HG02885 (cell line): ENCODE data around the gene ALG1.
A peak's percentile ranks its signal among the peaks of the same experiment; 100 is the strongest.

Source experiments
- ATAC-seq: cut with Tn5 transposase; IDR thresholded peaks from one replicate; pipeline ENCODE4 v1.9.1; 2021; ENCODE audit warnings: mild to moderate bottlenecking; ENCODE audit not compliant: unreplicated experiment, poor library complexity

The ALG1 gene

DNA sequence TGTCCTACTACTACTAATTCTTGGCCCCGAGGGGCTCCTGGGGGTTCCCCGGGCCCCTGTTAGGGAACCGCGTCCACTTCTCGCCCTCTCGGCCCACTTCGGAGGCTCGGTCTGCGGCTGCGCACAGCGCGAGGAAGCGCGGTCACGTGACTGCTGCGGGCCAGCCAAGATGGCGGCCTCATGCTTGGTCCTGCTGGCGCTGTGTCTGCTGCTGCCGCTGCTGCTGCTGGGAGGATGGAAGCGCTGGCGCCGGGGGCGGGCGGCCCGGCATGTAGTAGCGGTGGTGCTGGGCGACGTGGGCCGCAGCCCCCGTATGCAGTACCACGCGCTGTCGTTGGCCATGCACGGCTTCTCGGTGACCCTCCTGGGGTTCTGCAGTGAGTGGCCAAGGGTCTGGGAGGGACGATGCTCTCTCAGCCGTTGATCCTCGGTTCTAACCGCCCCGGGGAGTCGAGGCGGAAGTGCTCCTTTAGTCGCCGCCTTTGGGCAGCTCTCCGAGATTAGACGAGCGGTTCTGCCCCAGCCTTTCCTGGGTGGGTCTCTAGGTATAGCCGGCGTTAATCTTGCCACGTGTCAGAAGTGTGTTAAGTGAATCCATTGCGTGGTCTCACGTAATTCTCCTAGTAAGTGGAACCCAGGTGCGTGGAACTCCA is at the start of gene ALG1:
ALG1 (plus strand) TSS at position 163 of the 653 bp plus-strand sequence; CDS start at position 170, 7 bp downstream.
- ATAC-seq: peak; percentile 95

GRCh38 chr16:5022521-5022920 is 49.1 kb upstream of the ALG1 start:
- ATAC-seq: no peak

- no peak for ATAC-seq
Measured at GRCh38 chr16:5024632-5025031, 47.0 kb upstream of the ALG1 start.

- no peak for ATAC-seq
Measured at GRCh38 chr16:5025171-5025632, 46.4 kb upstream of the ALG1 start.

GRCh38 chr16:5026664-5027063 is 45.0 kb upstream of the ALG1 start:
- ATAC-seq: no peak

- no peak for ATAC-seq
Measured at GRCh38 chr16:5027086-5027485, 44.6 kb upstream of the ALG1 start.

DNA sequence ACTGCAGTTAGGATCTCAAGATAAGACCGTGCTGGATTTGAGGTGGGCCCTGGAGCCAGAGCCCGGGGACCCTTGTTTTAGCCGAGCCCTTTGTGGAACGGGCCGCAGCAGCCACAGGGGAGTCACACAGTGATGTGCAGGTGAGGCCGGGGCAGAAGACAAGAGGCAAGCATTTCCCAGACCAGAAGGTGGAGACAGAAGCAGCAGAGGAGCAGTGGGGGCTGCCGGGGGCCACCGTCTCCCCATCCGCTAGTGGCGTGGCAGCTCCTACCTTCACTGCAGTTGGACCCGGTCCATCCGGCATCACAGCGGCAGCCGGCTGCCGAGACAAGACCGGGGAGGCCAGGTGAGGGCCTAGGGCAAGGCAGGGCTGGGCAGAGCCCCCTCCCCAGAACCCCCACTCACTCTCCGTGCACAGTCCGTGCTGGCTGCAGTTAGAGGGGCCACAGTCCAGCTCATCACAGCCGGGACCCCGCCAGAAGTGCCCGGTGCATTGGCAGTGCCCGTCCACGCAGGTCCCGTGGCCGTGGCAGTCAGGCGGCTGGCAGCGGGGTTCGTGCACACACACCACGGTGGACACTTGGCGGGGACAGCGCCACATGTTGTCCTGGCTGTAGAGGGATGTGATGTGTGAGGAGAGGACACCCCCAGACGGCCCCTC is 43.9 kb upstream of the ALG1 start:
- ATAC-seq: no peak

- no peak for ATAC-seq
Measured at GRCh38 chr16:5028950-5029475, 42.6 kb upstream of the ALG1 start.

GRCh38 chr16:5030251-5030870 is 41.3 kb upstream of the ALG1 start:
- ATAC-seq: no peak

- no peak for ATAC-seq
Measured at GRCh38 chr16:5031601-5032000, 40.0 kb upstream of the ALG1 start.

- ATAC-seq: no peak
Measured at GRCh38 chr16:5032748-5033167, 38.9 kb upstream of the ALG1 start.

DNA sequence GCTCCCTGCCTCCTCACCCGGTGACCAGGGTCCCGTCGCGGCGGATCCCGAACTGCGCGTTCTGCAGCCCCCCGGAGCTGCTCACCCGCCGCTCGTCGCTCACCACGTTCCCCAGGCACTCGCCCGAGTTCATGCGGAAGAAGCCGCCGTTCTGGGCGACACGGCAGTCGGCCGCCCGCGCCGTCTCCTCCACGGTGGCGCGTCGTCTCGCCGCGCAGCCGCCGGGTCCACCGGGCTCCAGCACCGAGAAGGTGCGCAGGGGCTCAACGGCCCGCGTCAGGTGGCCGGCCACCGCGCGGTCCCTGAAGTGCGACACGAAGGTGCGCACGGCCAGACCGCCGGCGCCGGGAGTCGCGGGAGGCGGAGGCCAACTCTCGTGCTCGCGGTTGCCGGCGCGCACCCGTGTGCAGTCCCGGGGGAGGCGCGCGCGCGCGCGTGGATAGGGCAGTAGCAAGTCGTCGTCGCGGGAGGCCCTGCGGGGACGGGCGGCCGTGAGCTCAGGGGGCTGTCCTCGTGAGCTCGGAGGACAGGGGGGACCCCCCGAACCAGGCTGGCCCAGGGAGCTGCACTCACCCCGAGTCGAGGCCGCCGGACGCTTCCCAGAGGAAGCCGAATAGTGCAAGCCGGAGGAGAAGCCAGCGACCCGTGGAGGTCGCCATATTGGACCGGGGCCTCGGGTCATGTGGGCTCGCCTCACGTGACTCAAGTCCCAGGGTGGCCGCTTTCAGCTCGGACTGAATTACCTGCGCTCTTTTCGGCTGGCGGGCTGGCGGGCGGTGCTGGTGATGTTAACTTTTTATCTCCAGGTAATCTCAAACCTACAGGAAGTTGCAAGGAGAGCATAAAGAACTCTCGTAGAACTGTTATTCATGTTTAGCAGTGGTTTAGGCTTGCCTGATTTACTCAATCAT is 38.1 kb upstream of the ALG1 start, which contains the start of gene NAGPA:
NAGPA (minus strand) TSS at position 680 of the 911 bp plus-strand sequence; CDS start at position 659, 21 bp downstream.
- peak; percentile 89 for ATAC-seq

DNA sequence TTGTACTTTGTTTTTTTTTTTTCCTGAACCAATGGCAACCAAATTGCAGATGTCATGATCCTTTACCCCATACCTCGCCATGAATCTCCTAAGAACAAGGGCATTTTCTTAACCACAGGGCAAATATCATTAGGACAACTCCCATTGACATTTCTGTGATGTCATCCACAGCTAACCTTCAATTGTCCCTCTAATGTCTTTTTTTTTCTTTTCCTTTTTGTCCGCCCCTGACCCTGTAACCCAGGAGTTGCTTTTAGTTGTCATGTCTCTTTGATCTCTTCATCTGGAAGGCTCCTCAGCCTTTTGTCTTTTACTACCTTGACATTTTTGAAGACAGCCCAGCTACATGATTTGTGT is 37.5 kb upstream of the ALG1 start:
- ATAC-seq: no peak

DNA sequence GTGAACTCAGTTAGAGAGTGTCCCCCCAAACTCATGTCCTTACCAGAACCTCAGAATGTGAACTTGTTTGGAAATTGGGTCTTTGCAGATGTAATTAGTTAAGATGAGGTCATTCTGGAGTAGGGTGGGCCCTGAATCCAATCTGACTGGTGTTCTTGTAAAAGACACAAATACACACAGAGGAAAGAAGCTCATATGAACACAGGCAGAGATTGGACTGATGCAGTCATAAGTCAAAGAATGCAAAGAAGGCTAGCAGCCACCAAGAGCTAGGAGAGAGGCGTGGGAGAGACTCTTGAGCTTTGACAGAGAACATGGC is 35.8 kb upstream of the ALG1 start:
- ATAC-seq: no peak

GRCh38 chr16:5036228-5037156 is 35.2 kb upstream of the ALG1 start:
- ATAC-seq: no peak

DNA sequence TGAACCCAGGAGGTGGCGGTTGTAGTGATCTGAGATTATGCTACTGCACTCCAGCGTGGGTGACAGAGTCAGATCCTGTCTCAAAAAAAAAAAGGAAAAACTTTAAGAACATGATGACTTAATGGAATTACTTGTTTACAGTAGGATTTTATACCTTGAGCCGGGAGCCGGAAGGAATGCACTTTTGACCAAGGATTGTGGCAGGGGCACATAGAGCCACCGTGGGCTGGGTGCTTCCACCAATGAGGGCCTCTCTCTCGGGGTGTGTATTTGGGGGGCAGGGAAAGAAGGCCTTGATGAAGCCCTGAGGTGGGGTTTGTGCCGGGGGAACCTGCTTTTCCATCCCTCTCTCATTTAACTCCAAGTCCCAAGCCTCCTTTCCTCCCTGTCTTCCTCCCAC is 31.2 kb upstream of the ALG1 start:
- no peak for ATAC-seq

GRCh38 chr16:5041600-5042133 is 30.0 kb upstream of the ALG1 start:
- peak; percentile 82 for ATAC-seq

DNA sequence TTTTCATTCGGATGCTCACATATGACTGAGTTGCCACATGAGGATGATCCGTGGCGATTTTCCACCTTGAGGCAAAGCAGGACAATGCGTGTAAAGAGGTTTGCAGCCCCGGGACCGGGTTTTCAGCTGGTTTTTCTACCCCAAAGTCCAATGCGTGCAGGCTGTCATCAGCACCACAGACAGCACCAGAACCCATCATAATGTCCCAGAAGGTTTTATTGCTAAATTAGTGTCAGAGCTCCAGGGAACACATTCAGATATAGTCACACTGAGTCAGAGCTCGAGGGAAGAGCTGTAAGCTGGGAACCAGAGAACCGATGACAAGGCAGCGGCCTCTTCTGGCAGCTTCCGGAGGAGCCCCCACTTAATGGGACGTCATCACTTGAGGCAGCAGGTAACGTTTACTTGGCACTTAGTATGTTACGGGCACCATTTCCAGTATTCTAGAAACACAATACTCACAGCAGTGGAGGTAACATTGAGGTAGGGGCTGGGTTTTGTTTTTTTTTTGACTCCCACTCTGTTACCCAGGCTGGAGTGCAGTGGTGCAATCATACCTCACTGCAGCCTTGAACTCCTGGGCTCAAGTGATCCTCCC is 29.0 kb upstream of the ALG1 start:
- ATAC-seq: no peak
